Neutrophil (primary cell): Measurements from ENCODE around the gene ZNF492.
"Not testable (repeated sequence)": the region's sequence is repeated elsewhere in the genome, so short reads cannot be mapped to it uniquely, and the experiment has no call there.

Source experiments
- H3K27ac ChIP-seq: fragments of 200-600 bp; sonication (generic); 2 replicates; pipeline ENCODE4 v1.5.1; 2016; ENCODE audit warnings: mild to moderate bottlenecking, moderate library complexity
- H3K27me3 ChIP-seq: fragments of 200-600 bp; sonication (generic); 2 replicates; pipeline ENCODE4 v1.6.0; 2016; ENCODE audit warnings: mild to moderate bottlenecking
- H3K36me3 ChIP-seq: fragments of 200-600 bp; sonication (generic); 2 replicates; pipeline ENCODE4 v1.5.1; 2017
- H3K4me1 ChIP-seq, 2 experiments: fragments of 200-600 bp in 1 of 2; sonication (generic) in 1 of 2; 1 replicate in 1 of 2; 2 replicates in 1 of 2; pipeline versions ENCODE4 v1.5.1 to v1.6.1; 2013 to 2016; ENCODE audit warnings: low read depth in 1 of 2, low read length in 1 of 2, mild to moderate bottlenecking in 1 of 2, moderate library complexity in 1 of 2; ENCODE audit not compliant: control insufficient read depth in 1 of 2, insufficient read depth in 1 of 2
- H3K4me3 ChIP-seq, 2 experiments: fragments of 200-600 bp in 1 of 2; sonication (generic) in 1 of 2; 1 replicate in 1 of 2; 2 replicates in 1 of 2; pipeline ENCODE4 v1.5.1; 2013 to 2016; ENCODE audit warnings: low read depth in 1 of 2, low read length in 1 of 2, mild to moderate bottlenecking in 1 of 2, moderate library complexity in 1 of 2
- H3K9me3 ChIP-seq: fragments of 200-600 bp; sonication (generic); 2 replicates; pipeline ENCODE4 v1.5.1; 2016
- CTCF ChIP-seq: fragments of 200-600 bp; sonication (generic); IDR thresholded peaks from 2 replicates; pipeline ENCODE4 v1.5.1; 2016; ENCODE audit warnings: antibody characterized with exemption

The ZNF492 gene

GRCh38 chr19:22625266-22626035 lies 8.7 kb upstream of the ZNF492 start:
- H3K27ac ChIP-seq, result no peak overlapping the region
- no peaks in the 10 kb centered on the region for H3K36me3 ChIP-seq
- H3K9me3 ChIP-seq, result no peaks in the 10 kb centered on the region
- TF ChIP-seq CTCF, result no peak
- peaks cover 24% of the 10 kb centered on the region for H3K27me3 ChIP-seq
- no peak overlapping the region for H3K4me3 ChIP-seq
- no peaks in the 10 kb centered on the region for H3K4me1 ChIP-seq

GRCh38 chr19:22627526-22627925 lies 6.6 kb upstream of the ZNF492 start:
- no peak overlapping the region for H3K27ac ChIP-seq
- H3K27me3 ChIP-seq, result peaks cover 16% of the 10 kb centered on the region
- H3K36me3 ChIP-seq, result no peaks in the 10 kb centered on the region
- no peaks in the 10 kb centered on the region for H3K4me1 ChIP-seq
- H3K9me3 ChIP-seq, result no peaks in the 10 kb centered on the region
- no peak overlapping the region for H3K4me3 ChIP-seq
- no peak for TF ChIP-seq CTCF

- Histone ChIP-seq H3K4me3 (no peak overlapping the region), H3K27me3 (peaks cover 7% of the 10 kb centered on the region), H3K9me3 (no peaks in the 10 kb centered on the region), H3K36me3 (no peaks in the 10 kb centered on the region), H3K27ac (no peak overlapping the region), H3K4me1 (no peaks in the 10 kb centered on the region)
- no peak for TF ChIP-seq CTCF
These were observed 5.7 kb upstream of the ZNF492 start for GRCh38 chr19:22628401-22628800.

- H3K27ac ChIP-seq, result no peak overlapping the region
- H3K4me1 ChIP-seq, result peaks cover 4 to 8% of the 10 kb centered on the region in 2 experiments
- no peak for TF ChIP-seq CTCF
- no peaks in the 10 kb centered on the region for H3K9me3 ChIP-seq
- H3K4me3 ChIP-seq, result peak overlapping the region; percentile 56 to 65
- H3K36me3 ChIP-seq, result no peaks in the 10 kb centered on the region
- no peaks in the 10 kb centered on the region for H3K27me3 ChIP-seq
These were observed 315 bp downstream of the ZNF492 start for GRCh38 chr19:22634450-22634827.

GRCh38 chr19:22685493-22685892 lies 51.4 kb downstream of the ZNF492 start:
- H3K36me3 ChIP-seq, H3K4me1 ChIP-seq, H3K4me3 ChIP-seq, H3K27me3 ChIP-seq, H3K27ac ChIP-seq: not testable (repeated sequence)
- H3K9me3 ChIP-seq, result peaks cover 15% of the 10 kb centered on the region

GRCh38 chr19:22702661-22703060 lies 68.5 kb downstream of the ZNF492 start:
- not testable (repeated sequence) for H3K36me3 ChIP-seq, H3K27me3 ChIP-seq, H3K27ac ChIP-seq, H3K9me3 ChIP-seq, H3K4me1 ChIP-seq, H3K4me3 ChIP-seq

GRCh38 chr19:22703096-22703495 lies 69.0 kb downstream of the ZNF492 start:
- not testable (repeated sequence) for H3K4me3 ChIP-seq, H3K4me1 ChIP-seq, H3K27me3 ChIP-seq, H3K36me3 ChIP-seq, H3K27ac ChIP-seq, H3K9me3 ChIP-seq
